ENCODE results near the gene SERPINA12. TPM values are rescaled to one million over a fixed set of nuclear protein-coding genes. Genes with fewer than 3 reads are reported as not detected.

The SERPINA12 gene
- polyA plus RNA-seq, 3 donors, result 0.33 to 1.1 (median 0.65) TPM

DNA sequence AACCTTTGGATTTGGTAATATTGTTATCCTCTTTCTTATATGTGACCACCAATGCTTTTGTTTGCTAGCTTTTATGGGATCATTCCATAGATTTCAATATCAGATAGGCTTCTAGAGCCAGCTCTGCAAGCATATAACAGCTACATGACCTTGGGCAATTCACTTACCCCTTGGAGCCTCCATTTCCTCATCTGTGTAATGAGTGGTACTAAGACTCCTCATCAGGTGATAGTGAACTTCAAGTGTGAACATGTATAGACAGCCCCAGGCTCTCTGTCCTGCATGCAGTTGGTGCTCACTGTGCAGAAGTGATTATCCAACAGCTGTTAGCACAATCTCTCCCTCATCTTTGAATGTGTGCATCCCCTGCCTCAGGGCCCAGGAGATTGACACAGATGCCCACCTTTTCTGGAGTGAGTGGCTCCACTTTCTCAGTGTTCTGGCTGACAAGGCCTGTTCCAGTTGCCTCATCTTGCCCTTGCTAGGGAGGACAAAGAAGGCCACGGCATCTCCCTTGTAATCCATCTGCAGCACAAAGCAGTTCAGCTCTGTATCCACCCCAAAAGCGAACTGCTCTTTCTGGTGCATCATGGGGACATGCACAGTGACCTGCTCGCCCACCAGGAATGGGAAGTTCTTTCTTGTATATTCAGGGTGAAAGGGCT is 42.4 kb downstream of the SERPINA12 start:
- no peak for DNase-seq

DNA sequence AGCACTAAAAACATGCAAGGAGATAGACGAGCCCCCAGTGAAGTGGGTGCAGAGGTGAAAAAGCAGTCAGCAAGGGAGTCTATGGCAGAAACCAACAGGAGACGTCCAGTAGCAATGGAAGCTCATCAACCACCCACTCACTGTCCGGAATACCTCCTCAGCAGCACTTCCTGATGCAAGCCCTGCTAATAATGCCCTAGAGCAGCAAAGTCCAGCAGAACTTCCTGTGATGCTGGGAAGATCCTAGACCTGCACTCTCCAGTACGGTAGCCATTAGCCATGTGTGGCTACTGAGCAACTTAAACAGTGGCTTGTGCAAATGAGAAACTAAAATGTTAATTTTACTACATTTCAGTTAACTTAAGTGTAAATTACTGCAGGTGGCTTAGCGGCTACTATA is 44.2 kb downstream of the SERPINA12 start:
- DNase-seq, result no peak

DNA sequence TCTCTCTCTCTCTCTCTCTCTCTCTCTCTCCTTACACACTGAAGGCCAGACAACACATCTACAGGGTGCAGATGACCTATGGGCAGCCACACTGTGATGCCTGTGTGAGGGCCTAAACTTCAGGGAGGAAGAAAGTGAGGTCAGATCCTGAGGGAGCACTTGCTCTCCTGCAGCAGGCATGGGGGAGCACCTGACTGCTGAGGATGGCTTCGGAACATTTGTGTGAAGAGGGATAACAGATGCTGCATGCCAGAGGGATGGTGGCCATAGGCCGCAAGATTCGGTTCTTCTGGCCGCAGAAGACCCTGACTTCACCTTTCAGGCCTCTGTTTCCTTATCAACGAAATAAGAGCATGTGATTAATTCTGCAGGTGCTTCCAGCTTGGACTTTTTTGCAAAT is 45.0 kb downstream of the SERPINA12 start:
- no peak for DNase-seq

DNA sequence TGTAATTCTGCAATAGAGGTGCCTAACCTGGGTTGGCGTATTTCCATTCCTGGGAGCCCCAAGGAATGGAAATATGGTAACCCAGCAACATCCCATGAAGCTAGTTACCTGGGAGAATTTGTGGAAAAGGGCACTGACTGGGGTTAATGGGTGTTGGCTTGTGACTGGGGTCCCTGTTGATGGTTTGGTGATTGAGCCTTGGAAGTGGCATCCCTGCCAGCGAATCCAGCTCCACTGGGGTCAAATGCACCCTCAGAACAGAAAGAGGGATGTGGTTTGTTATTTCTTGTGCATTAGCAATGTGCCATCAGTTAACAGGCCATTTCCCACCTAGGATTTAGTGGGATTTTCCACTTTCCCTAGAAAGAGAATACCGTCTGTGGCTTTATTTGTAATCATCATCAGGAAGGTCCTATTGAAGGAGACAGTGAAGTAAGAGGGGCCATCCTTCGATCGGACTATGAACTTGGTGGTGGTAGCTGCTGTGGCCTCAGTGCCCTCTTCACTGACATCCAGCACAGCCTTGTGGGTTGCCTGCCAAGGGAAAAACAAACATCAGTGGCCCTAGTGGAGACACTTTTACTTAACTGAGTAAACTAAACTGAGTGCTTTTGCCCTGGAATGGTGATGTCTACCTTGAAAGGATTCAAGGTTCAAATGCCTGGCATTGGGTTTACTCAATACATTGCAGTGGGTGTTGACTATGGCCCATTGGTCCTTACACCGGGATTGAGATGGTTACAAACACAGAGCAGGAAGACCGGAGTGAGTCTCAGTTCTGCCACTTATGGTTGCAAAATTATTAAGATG is 46.3 kb downstream of the SERPINA12 start:
- DNase-seq, result no peak

DNA sequence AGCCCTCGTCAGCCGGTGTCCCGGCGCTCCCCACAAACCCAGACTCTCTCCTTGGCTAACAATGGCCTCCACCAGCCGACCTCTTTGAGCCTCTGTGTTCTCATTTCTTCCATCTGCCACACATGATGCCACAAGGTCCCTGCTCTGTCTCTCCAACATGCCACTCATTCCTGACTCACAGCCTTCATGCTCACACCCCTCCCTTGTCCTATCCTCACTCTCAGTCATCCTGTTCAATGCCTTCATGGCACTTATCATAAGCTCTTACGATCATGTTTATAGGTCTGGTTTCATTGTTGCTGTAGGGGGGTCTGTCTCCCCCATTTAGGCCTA is 47.1 kb downstream of the SERPINA12 start:
- DNase-seq, result no peak

DNA sequence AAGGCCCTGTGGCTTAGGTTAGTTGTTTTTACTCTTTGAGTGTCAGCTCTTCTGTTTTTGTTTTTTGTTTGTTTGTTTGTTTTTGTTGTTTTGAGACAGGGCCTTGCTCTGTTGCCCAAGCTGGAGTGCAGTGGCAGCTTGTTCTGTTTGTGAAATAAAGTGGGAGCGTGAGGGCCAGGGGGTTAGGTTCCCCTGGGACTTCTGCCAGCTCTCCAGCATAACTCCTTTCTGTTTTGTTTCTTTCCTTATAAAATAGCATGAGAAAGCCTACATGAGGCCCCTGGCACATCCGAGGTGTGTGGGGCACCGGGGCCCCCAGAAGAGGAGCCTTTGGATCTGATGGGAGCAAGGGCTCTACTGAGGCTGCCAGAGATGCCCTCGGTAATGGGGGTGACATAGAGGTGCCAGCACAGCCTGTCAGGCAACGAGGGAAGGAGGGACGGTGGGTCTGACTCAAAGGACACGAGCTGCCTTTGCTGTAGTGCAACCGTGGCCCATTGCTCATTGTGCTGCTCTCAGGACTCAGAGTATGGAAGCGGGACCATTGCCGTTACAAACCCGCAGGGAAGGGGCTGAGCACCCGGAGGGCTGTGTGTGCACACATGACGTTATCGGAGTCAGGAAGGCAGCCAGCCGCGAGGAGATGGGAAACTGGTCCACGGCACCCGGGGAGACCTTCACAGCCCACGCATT is 47.6 kb downstream of the SERPINA12 start:
- DNase-seq, result no peak

DNA sequence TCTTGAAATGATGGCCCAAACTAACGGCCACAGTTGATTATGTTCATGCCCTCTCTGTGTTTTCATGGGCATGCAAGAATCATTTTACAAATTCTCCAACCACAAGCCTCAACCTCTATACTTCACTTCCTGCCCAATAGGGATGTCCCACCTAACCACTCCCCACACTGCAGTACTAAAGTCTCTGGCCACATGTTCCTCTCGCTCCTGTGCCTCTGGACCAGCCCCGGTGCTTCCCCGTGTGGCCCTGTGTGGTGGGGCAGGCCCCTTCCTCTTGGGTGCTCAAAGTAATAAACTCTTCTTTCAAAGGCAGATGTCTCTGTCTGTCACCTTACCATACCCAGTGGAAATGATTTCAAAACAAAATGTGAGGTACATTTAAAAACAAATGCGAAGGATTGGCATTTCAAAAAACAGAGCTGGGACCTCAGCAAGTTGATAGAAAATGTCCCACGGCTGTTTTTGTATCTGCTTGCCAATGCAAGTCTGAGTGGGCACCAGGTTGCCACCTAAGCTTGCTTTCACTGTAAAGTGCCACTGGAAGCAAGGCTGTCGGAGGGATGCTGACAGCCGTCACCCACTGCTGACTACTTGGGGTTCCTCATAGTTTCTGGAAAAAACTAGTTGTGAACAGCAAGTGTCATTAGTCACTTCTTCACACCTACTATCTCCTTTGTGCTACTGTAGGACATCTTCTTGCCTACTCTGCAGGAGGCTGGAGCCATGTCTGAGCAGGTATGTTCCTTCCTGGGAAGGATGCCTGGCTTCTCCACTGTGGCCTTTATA is 48.4 kb downstream of the SERPINA12 start:
- no peak for DNase-seq

DNA sequence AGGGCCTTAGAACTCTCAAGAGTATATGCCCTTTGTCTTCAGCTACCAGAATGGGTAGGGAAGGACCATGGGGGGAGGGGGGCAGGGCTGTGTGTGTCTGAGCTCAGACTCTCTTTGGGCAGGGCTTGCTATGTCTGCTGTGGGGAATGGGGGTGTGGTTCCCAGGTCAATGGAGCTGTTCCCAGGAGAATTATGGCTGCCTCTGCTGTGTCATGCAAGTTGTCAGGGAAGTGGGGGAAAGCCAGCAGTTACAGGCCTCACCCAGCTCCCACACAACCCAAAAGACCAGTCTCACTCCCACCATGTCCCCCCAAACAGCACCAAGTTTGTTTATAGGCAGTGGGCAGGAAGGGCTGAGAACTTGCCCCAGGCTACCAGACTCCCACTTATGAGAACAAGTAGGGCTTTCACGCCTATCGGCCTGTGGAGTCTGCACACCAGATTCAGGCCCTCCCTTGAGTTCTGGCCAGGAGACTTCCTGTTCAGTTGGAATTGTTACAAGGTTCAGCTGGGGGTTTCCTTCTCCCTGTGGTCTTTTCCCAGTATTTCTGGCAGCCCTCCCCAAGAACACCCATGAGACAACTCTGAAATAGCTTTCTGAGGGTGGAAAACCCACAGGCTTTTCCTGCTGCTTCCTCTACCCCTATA is 50.6 kb downstream of the SERPINA12 start:
- DNase-seq, result no peak

DNA sequence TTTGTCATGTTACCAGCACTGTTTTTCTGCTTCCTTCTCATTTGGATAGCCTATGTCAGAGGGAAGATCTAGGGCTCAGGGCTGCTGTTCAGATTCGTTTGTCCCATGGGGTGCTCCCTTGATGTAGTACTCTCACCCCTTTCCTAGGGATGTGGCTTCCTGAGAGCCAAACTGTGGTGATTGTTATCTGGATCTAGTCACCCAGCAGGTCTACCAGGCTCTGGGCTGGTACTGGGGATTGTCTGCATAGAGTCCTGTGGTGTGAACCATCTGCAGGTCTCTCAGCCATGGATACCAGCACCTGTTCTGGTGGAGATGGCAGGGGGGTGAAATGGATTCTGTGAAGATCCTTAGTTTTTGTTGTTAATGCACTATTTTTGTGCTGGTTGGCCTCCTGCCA is 51.2 kb downstream of the SERPINA12 start:
- DNase-seq, result no peak

DNA sequence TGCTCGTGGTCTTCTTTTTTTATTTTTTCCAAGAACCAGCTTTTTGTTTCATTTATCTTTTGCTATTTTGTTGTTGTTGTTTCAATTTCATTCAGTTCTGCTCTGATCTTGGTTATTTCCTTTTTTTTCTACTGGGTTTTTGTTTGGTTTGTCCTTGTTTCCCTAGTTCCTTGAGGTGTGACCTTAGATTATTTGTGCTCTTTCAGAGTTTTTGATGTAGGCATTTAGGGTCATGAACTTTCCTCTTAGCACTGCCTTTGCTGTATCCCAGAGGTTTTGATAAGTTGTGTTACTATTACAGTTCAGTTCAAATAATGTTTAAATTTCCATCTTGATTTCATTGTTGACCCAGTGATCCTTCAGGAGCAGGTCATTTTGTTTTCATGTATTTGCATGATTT is 53.3 kb downstream of the SERPINA12 start:
- no peak for DNase-seq

DNA sequence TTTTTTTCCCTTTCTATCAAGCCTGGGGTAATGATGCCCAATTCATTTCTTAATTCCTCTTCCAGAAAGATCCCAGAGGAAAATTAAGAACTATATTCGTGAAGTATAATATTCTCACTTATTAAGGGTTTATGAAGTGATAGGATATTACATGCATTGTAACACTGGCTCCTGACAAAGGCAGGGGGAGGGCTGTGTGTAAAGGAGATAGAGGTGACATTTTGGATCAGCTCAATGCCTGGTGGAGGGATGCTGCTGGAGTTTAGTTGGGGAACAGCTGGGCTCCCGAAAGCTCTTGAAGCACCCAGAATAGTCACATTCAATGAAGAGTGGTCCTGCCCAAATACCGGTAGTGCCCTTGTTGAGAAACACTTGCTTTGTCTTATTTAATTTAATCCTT is 57.4 kb downstream of the SERPINA12 start:
- no peak for DNase-seq

DNA sequence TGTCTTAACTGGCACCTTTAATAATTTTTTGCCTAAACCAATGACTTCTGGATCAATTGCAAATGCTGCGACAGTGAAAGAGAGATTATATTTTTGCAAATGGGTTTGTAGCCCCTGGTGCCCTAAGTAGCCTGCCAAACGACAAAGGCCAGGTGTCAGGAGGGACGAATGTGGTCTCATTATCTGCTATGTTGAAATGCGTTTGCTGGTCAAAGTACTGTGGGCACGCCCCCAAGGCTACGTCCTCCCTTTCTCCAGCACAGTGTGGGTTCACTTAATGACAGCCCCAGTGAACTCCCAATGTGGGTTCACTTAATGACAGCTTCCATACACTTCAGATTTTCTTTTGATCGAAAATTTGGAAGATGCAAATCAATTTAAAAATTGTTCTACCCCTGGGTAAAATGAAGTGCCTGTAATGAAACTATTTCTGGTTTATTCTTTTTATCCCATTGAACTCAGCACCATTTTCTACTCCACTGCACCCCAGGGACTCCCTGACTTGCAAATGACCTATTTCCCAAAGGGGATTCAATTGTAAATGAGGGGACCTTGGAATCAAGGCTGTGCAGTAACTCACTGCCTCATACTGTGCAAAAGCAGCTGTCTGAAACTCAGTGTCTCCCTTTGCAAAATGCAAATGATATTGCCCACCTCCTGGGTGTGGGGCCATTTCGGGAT is 58.0 kb downstream of the SERPINA12 start:
- DNase-seq, result no peak

DNA sequence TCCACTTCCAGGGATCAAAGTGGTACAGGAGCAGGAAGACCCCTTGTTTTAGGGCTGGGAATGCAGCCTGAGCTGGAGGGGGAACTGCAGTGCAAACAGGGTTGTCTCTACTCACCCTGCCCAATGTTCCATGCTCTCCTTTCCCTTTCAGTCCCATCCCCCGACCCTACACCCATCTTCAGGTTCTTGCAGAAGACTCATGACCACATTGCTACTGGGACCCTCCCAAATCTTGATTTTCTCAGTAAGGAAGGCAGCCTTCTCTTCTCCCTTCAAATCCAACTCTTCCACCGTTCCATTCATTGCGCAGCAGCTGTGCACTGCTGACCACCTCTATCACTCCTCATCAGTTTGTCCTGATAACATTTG is 58.6 kb downstream of the SERPINA12 start:
- no peak for DNase-seq

DNA sequence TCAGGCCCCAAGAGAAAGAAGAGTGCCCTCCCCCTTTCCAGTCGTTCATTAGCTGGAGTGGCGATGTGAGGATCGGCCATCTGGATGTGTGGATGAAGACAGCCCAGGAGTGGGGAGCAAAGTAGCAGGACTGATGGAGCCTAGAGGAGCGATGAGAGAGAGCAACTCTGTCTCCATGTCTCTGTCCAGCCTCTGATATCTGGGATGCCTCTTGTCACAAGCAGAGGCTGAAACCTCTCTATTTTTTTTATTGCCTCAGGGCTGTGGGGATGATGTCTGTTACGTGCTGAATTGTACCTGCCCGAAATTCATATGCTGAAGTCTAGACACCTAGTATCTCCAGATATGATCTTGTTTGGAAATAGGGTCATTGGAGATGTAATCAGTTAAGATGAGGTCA is 59.3 kb downstream of the SERPINA12 start:
- no peak for DNase-seq

DNA sequence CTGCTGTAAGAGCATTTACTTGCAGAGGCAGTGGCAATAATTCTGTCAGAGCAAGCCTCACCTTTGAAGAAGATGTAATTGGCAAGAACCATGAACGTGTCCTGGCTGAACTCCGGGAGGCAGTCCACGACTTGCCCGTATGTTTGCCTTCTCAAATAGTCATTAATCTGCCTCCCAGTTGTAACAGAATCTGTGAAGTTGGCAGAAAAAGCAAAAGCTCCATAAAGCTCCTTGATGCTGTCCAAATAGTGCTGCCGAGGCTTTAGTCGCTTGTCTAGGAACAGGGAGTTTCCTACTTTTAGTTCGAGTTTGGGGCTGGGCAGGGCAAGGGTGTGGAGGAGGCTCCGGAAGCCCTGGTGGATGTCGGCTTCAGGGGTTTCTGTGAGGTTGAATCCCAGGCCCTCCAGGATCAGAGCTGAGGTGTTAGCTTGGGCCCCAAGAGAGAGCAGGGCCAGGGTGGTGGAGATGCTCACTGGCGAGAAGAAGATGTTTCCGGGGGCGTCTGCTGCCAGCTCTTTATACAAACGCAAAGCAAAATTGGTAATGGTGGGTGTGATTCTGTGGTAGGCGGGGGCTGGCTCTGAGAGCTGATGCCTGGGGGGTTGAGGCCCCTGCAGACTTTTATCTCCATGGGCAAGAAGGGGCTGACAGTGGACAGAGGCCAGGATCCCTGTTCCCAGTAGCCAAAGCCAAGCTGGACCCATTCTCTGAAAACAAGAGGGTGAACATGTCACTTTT is 61.0 kb downstream of the SERPINA12 start:
- peak; percentile 37 for DNase-seq

DNA sequence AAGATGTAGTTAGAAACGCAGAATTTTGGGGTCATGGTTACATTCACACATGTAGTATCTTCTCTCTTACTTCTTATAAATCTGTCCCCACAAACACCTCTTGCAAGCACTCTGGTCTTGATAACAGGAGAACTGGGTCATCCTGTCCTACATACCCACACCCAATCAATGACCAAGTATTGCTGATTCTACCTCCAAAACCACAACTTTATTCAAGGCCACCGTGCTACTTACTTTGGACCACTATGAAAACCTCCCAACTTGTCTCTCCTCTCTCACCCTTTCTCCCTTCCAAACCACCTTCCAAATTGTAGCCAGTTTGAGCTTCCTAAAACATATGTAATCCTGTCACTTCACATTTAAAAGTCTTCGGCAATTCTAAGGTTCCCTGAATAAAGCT is 62.1 kb downstream of the SERPINA12 start:
- no peak for DNase-seq

DNA sequence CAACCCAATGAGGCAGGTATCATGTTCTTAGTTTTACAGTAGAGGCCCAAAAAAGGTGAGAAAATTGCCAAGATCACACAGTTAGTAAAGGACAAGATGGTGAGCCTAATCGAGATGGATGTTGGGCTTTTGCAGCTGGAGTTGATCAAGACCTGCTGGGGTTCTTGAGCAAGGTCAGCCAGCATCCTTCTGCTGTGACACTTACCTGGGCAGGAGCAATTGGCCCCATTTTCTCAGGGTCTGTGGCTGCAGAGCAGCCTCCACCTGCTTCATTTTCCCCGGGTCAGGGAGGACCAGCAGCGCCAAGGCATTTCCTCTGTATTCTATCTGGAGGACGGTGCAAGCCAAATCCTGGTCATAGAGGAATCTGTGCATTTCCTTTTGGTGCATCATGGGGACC is 63.1 kb downstream of the SERPINA12 start:
- no peak for DNase-seq

DNA sequence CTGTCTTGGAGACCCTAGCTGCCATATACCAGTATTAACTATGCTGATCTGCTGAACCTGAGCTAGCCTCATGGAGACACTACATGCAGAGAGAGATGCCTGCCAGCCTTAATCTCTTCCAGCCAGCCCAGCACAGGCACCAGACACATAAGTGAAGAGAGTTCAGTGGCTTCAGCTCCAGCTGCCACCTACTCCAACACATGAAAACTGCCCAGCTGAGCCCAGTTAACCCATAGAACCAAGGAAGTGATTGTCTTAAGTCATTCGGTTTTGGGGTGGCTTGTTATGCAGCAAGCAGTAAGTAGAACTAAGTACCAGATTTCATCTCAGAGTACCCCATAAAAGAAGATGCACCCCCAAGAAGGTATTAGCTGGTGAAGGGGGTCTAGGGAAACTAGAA is 64.3 kb downstream of the SERPINA12 start:
- DNase-seq, result no peak

DNA sequence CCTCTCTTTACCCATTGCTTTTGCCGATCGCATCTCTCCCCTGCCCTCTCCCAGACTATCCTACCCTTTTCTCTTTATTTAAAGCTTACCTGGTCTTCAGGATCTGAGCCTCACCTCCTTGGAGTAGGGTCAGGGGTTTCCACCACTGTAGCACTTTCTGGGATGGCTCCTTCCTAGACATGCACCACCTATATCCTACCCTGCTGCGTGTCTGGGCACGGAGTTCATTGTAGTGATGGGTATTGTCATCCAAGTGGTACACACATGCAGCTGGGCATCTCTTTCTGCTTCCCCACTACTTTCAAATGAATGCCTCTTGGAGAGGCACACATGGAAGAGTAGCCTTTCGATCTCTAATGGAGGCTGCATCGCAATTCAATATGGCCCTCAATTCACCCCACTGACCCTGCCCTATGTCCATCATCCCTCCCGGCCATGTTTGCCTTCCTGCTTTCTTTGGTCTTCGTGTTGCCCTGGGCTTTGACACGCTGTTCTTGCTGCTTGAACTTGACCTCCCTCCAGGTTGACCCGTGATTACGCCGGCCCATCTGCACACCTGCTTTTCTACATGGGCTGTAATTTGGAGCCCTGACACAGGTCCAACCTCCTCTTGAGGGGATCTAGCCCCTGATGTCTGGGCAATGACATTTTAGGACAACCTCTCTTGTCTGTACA is 67.6 kb downstream of the SERPINA12 start:
- DNase-seq, result no peak

DNA sequence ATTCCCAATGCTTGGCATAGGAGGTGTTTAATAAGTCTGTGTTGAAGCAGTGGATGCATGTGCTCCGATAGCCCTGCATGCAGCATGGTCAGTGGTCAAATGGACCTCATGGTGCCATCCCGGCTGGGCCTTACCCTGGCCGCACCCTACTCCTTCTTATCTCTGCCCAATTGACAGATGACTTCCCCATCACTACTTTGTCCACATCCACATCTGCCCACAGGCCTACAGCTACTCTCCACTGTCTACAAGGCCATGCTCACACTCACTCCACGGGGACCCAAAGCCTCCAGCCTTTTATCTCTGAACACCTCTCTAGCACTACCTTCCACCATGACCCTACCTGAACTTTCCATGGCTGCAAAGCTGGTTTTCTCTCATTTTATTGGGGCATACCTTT is 68.1 kb downstream of the SERPINA12 start:
- DNase-seq, result no peak
